Body of pancreas (tissue), 4 donors: Measurements from ENCODE around the gene SLC23A3.

Experiments
- POLR2A ChIP-seq, 3 donors: fragments of 450-650 bp; IDR thresholded peaks; one replicate each; pipeline ENCODE4 v1.6.1; 2016; ENCODE audit warnings: antibody characterized with exemption in 3 of 3, mild to moderate bottlenecking in 2 of 3
- TF ChIP-seq, protein P1 (sequence below), 7 experiments: fragments of 450-650 bp in 4 of 7; fragments of 200-600 bp in 3 of 7; sonication (generic) in 3 of 7; IDR thresholded peaks; one replicate each; pipeline ENCODE4 v1.5.1; 2016 to 2019; ENCODE audit warnings: antibody characterized with exemption in 7 of 7

DNA sequence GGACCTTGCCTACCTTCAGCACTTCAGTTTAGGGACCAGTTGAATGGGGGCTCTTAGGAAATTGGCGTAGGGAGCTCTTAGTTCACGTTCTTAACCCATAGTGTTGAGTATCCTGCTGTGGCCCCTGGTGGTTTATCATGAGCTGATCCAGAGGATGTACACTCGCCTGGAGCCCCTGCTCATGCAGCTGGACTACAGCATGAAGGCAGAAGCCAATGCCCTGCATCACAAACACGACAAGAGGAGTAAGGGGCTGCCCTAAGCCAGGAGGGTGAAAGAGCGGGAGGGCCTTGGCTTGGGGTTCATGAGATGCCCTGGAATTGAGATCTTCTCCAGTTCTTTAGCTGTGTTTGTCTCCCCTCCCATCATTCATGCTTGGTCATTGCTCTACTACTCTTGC, 11.1 kb upstream of the SLC23A3 start:
- TF ChIP-seq, protein P1, sequence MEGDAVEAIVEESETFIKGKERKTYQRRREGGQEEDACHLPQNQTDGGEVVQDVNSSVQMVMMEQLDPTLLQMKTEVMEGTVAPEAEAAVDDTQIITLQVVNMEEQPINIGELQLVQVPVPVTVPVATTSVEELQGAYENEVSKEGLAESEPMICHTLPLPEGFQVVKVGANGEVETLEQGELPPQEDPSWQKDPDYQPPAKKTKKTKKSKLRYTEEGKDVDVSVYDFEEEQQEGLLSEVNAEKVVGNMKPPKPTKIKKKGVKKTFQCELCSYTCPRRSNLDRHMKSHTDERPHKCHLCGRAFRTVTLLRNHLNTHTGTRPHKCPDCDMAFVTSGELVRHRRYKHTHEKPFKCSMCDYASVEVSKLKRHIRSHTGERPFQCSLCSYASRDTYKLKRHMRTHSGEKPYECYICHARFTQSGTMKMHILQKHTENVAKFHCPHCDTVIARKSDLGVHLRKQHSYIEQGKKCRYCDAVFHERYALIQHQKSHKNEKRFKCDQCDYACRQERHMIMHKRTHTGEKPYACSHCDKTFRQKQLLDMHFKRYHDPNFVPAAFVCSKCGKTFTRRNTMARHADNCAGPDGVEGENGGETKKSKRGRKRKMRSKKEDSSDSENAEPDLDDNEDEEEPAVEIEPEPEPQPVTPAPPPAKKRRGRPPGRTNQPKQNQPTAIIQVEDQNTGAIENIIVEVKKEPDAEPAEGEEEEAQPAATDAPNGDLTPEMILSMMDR (IDR thresholded peaks at IDR 0.05): no peak
- TF ChIP-seq POLR2A (IDR thresholded peaks at IDR 0.05): no peak
